HepG2 (cell line): ENCODE results near the gene SEMA3F. TPM values are rescaled to one million over a fixed set of nuclear protein-coding genes. Genes with fewer than 3 reads are reported as not detected.

Source experiments
- GPN1 ChIP-seq: sonication (generic); formaldehyde crosslinking; IDR thresholded peaks from 2 replicates; pipeline ENCODE4 v1.5.1; 2020; ENCODE audit warnings: missing genetic modification reagents, borderline replicate concordance
- GTF3A ChIP-seq: sonication (generic); formaldehyde crosslinking; conservative IDR thresholded peaks from 2 replicates; pipeline ENCODE4 v1.4.0; 2020; ENCODE audit warnings: mild to moderate bottlenecking, missing genetic modification reagents
- HNF1B ChIP-seq: sonication (generic); formaldehyde crosslinking; IDR thresholded peaks from 2 replicates; pipeline ENCODE4 v1.5.1; 2020; ENCODE audit warnings: mild to moderate bottlenecking, moderate library complexity, missing genetic modification reagents
- HNRNPLL ChIP-seq: fragments of 200-400 bp; formaldehyde crosslinking; IDR thresholded peaks from 2 replicates; pipeline ENCODE4 v1.6.1; 2017; ENCODE audit warnings: mild to moderate bottlenecking, low read depth, low read length; ENCODE audit not compliant: poor library complexity, severe bottlenecking
- KDM2A ChIP-seq: sonication (generic); formaldehyde crosslinking; IDR thresholded peaks from 2 replicates; pipeline ENCODE4 v1.4.0; 2020; ENCODE audit warnings: low read depth, missing genetic modification reagents, borderline replicate concordance
- NR3C1 ChIP-seq: sonication (generic); formaldehyde crosslinking; IDR thresholded peaks from 2 replicates; pipeline ENCODE4 v1.4.0; 2020; ENCODE audit warnings: missing genetic modification reagents
- PLSCR1 ChIP-seq: sonication (generic); formaldehyde crosslinking; IDR thresholded peaks from 2 replicates; pipeline ENCODE4 v1.5.0; 2020; ENCODE audit warnings: missing genetic modification reagents, mild to moderate bottlenecking, borderline replicate concordance
- RAD51 ChIP-seq: fragments of 450-650 bp; IDR thresholded peaks from 2 replicates; pipeline ENCODE4 v1.6.1; 2016; ENCODE audit warnings: borderline replicate concordance
- SMC3 ChIP-seq: IDR thresholded peaks from 2 replicates; pipeline ENCODE4 v1.6.1; 2011; ENCODE audit warnings: low read length, improper control_type of control experiment
- TEAD2 ChIP-seq: sonication (generic); formaldehyde crosslinking; IDR thresholded peaks from 2 replicates; pipeline ENCODE4 v1.9.0; 2021; ENCODE audit warnings: missing genetic modification reagents
- TOPORS ChIP-seq: sonication (generic); formaldehyde crosslinking; IDR thresholded peaks from 2 replicates; pipeline ENCODE4 v1.8.0; 2023; ENCODE audit warnings: mild to moderate bottlenecking, missing genetic modification reagents
- TP53 ChIP-seq: sonication (generic); formaldehyde crosslinking; conservative IDR thresholded peaks from 2 replicates; pipeline ENCODE4 v1.4.0; 2020; ENCODE audit warnings: missing genetic modification reagents
- ZNF160 ChIP-seq: sonication (generic); formaldehyde crosslinking; IDR thresholded peaks from 2 replicates; pipeline ENCODE4 v1.8.0; 2022; ENCODE audit warnings: mild to moderate bottlenecking, inconsistent platforms, missing genetic modification reagents
- ZNF205 ChIP-seq: IDR thresholded peaks from 2 replicates; pipeline ENCODE4 v1.6.1; 2018; ENCODE audit warnings: missing biosample characterization, missing genetic modification reagents
- ZNF234 ChIP-seq: sonication (generic); formaldehyde crosslinking; conservative IDR thresholded peaks from 2 replicates; pipeline ENCODE4 v1.5.1; 2020; ENCODE audit warnings: mild to moderate bottlenecking, missing genetic modification reagents
- ZNF24 ChIP-seq: fragments of 450-650 bp; IDR thresholded peaks from 2 replicates; pipeline ENCODE4 v1.6.1; 2017; ENCODE audit warnings: antibody characterized with exemption, mild to moderate bottlenecking
- ZNF274 ChIP-seq: sonication (generic); formaldehyde crosslinking; IDR thresholded peaks from 2 replicates; pipeline ENCODE4 v1.5.1; 2020; ENCODE audit warnings: mild to moderate bottlenecking, missing genetic modification reagents
- ZNF30 ChIP-seq: sonication (generic); formaldehyde crosslinking; IDR thresholded peaks from 2 replicates; pipeline ENCODE4 v1.5.0; 2020; ENCODE audit warnings: mild to moderate bottlenecking, missing genetic modification reagents
- ZNF317 ChIP-seq: sonication (generic); formaldehyde crosslinking; IDR thresholded peaks from 2 replicates; pipeline ENCODE4 v1.5.0; 2020; ENCODE audit warnings: mild to moderate bottlenecking, missing genetic modification reagents
- ZNF333 ChIP-seq: sonication (generic); formaldehyde crosslinking; IDR thresholded peaks from 2 replicates; pipeline ENCODE4 v1.4.0; 2020; ENCODE audit warnings: mild to moderate bottlenecking, missing genetic modification reagents, borderline replicate concordance
- ZNF337 ChIP-seq: sonication (generic); formaldehyde crosslinking; IDR thresholded peaks from 2 replicates; pipeline ENCODE4 v1.5.1; 2020; ENCODE audit warnings: missing genetic modification reagents, low read depth, mild to moderate bottlenecking, borderline replicate concordance
- ZNF784 ChIP-seq: sonication (generic); formaldehyde crosslinking; IDR thresholded peaks from 2 replicates; pipeline ENCODE4 v1.5.1; 2020; ENCODE audit warnings: missing genetic modification reagents, mild to moderate bottlenecking, borderline replicate concordance
- ZNF879 ChIP-seq: sonication (generic); formaldehyde crosslinking; IDR thresholded peaks from 2 replicates; pipeline ENCODE4 v1.8.1; 2023; ENCODE audit warnings: missing genetic modification reagents
- polyA plus RNA-seq, 8 experiments: library from polyadenylated mRNA; depleted of rRNA in 3 of 8; stranded (reverse) in 7 of 8; unstranded in 1 of 8; fragments of >200 nt; fragmentation: Illumina TruSeq in 4 of 8; extraction: Trizol in 4 of 8; gene quantifications; 2 replicates each; pipeline versions ENCODE4 v1.2.1 to v1.2.3, GENCODE V29; 2011 to 2016; ENCODE audit warnings: low read depth in 4 of 8, missing spikeins in 1 of 8, mixed read lengths in 1 of 8; ENCODE audit not compliant: insufficient read depth in 1 of 8
- total RNA-seq, 5 experiments: library from RNA; depleted of rRNA; stranded (reverse); fragments of >200 nt; fragmentation: Illumina TruSeq; extraction: Trizol; gene quantifications; 2 replicates each; pipeline ENCODE4 v1.2.3, GENCODE V29; 2016; ENCODE audit warnings: low read depth in 1 of 5
- TF ChIP-seq, protein P1 (sequence below): sonication (generic); formaldehyde crosslinking; conservative IDR thresholded peaks from 2 replicates; pipeline ENCODE4 v1.4.0; 2020; ENCODE audit warnings: mild to moderate bottlenecking, missing genetic modification reagents, moderate library complexity

Gene SEMA3F
- total and polyA plus RNA-seq, 2 of the 13 experiments (the other 11 are each of a cell fraction or from before 2014, with no cell fraction given) = 7.6 to 17.2 TPM

GRCh38 chr3:50210510-50211367 is 55.6 kb downstream of the SEMA3F start (continued):
- TF ChIP-seq, protein P1, sequence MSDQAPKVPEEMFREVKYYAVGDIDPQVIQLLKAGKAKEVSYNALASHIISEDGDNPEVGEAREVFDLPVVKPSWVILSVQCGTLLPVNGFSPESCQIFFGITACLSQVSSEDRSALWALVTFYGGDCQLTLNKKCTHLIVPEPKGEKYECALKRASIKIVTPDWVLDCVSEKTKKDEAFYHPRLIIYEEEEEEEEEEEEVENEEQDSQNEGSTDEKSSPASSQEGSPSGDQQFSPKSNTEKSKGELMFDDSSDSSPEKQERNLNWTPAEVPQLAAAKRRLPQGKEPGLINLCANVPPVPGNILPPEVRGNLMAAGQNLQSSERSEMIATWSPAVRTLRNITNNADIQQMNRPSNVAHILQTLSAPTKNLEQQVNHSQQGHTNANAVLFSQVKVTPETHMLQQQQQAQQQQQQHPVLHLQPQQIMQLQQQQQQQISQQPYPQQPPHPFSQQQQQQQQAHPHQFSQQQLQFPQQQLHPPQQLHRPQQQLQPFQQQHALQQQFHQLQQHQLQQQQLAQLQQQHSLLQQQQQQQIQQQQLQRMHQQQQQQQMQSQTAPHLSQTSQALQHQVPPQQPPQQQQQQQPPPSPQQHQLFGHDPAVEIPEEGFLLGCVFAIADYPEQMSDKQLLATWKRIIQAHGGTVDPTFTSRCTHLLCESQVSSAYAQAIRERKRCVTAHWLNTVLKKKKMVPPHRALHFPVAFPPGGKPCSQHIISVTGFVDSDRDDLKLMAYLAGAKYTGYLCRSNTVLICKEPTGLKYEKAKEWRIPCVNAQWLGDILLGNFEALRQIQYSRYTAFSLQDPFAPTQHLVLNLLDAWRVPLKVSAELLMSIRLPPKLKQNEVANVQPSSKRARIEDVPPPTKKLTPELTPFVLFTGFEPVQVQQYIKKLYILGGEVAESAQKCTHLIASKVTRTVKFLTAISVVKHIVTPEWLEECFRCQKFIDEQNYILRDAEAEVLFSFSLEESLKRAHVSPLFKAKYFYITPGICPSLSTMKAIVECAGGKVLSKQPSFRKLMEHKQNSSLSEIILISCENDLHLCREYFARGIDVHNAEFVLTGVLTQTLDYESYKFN (CRISPR knock-in tag) = peak; percentile 91; the same call in 1 of the 2 replicates
- TF ChIP-seq TP53 (CRISPR knock-in tag) = no peak
- no peak for TF ChIP-seq TEAD2 (CRISPR knock-in tag)
- TF ChIP-seq ZNF337 (CRISPR knock-in tag) = peak; percentile 12; the same call in 1 of the 2 replicates
- peak; percentile 39; the same call in 1 of the 2 replicates for TF ChIP-seq KDM2A (CRISPR knock-in tag)
- no peak for TF ChIP-seq RAD51
- no peak for TF ChIP-seq HNRNPLL
- TF ChIP-seq ZNF784 (CRISPR knock-in tag) = no peak
- no peak for TF ChIP-seq ZNF333 (CRISPR knock-in tag)
- TF ChIP-seq SMC3 = no peak
- TF ChIP-seq ZNF205 (CRISPR knock-in tag) = peak; percentile 50; the same call in 1 of the 2 replicates
- TF ChIP-seq HNF1B (CRISPR knock-in tag) = no peak
- TF ChIP-seq GTF3A (CRISPR knock-in tag) = no peak
- TF ChIP-seq GPN1 (CRISPR knock-in tag) = no peak
- TF ChIP-seq PLSCR1 (CRISPR knock-in tag) = no peak
- TF ChIP-seq ZNF160 = no peak
- TF ChIP-seq NR3C1 (CRISPR knock-in tag) = no peak
- TF ChIP-seq ZNF234 = no peak
- TF ChIP-seq ZNF317 (CRISPR knock-in tag) = no peak; the same call in 1 of the 2 replicates
- TF ChIP-seq TOPORS (CRISPR knock-in tag) = peak; percentile 30; the same call in 1 of the 2 replicates
- TF ChIP-seq ZNF24 = no peak
- 0 out of 2 replicates have a peak, but pooled peaks have one; percentile 67 for TF ChIP-seq ZNF879 (CRISPR knock-in tag)
- TF ChIP-seq ZNF274 = peak; percentile 55; the same call in 1 of the 2 replicates
- TF ChIP-seq ZNF30 = no peak
